ENCODE measurements around the gene MTARC1. TPM values are rescaled to one million over a fixed set of nuclear protein-coding genes. Genes with fewer than 3 reads are reported as not detected.

Gene MTARC1
- total and polyA plus RNA-seq, 9 of the 15 experiments (the other 6 are each of a cell fraction or from before 2014, with no cell fraction given): 0.07 to 0.14 (median 0.11) TPM; not detected in 6

- no peaks in the 10 kb centered on the region for H3K9me3 ChIP-seq (replicated peaks; ENCODE audit: control insufficient read depth, insufficient read depth, low read depth, low read length)
- no peaks in the 10 kb centered on the region for H3K9me1 ChIP-seq (ENCODE audit: control insufficient read depth, insufficient read depth, low read length)
- ChIA-PET POLR2A (no interaction called here), CTCF (ENCODE audit: low intra/inter-chr PET ratio) (interaction anchor here (0.7 kb wide), 1 partner anchor 631 kb away, joined by 3 read pairs; no protein-coding TSS in a partner anchor)
- no peaks in the 10 kb centered on the region for H4K20me1 ChIP-seq (replicated peaks; ENCODE audit: control insufficient read depth, insufficient read depth, low read length)
- DNase-seq (ENCODE audit: extremely low read depth in 1 of 4, low spot score in 3 of 4) (no peak), ATAC-seq (no peak), FAIRE-seq (no peak)
- intact Hi-C loops (cut with micrococcal nuclease): no loop called here
- WGBS (ENCODE audit: insufficient coverage, low coverage, missing lambda C conversion rate): 0% methylated on average over 5 of the region's 5 CpGs
- H3K27me3 ChIP-seq (ENCODE audit: control insufficient read depth in 2 of 2, insufficient read depth in 2 of 2, low read length in 2 of 2): peaks cover 4 to 30% of the 10 kb centered on the region in 2 experiments; a peak in 4 of 5 replicates
- no peak overlapping the region for H3K4me2 ChIP-seq (ENCODE audit: insufficient read depth, low read length)
- BruUV-seq (replicated peaks): no TSS peak
- no peaks in the 10 kb centered on the region for H3K4me1 ChIP-seq (replicated peaks in 1 of 2; ENCODE audit: control insufficient read depth in 2 of 2, insufficient read depth in 2 of 2, low read length in 2 of 2)
- H3K79me2 ChIP-seq (ENCODE audit: control insufficient read depth, insufficient read depth, low read length): no peaks in the 10 kb centered on the region
- H3K27ac ChIP-seq (ENCODE audit: extremely low read depth, low read depth, low read length): no peak overlapping the region
- H2AFZ ChIP-seq (ENCODE audit: low read depth, low read length): peak overlapping the region; percentile 20; the same call in 1 of the 2 replicates
- no peak overlapping the region for H3K4me3 ChIP-seq
- no peaks in the 10 kb centered on the region for H3K36me3 ChIP-seq (ENCODE audit: control insufficient read depth, insufficient read depth, low read length)
- no peak overlapping the region for H3K9ac ChIP-seq (ENCODE audit: insufficient read depth in 1 of 2, low read depth in 2 of 2, low read length in 2 of 2)
- TF ChIP-seq CREBBP (IDR thresholded peaks at IDR 0.05; ENCODE audit: low read depth, low read length): no peak
- TF ChIP-seq SIN3B (IDR thresholded peaks at IDR 0.05; ENCODE audit: low read depth): no peak
- no peak for TF ChIP-seq NR0B1 (IDR thresholded peaks at IDR 0.05; ENCODE audit: partially characterized antibody)
- TF ChIP-seq ELF2 (CRISPR knock-in tag; IDR thresholded peaks at IDR 0.05): no peak
- no peak for TF ChIP-seq NR3C1 (CRISPR knock-in tag; IDR thresholded peaks at IDR 0.05)
- TF ChIP-seq ZNF24 (IDR thresholded peaks at IDR 0.05): no peak
- no peak for TF ChIP-seq DEAF1 (CRISPR knock-in tag; IDR thresholded peaks at IDR 0.05)
- in situ Hi-C loops (cut with MboI): no loop called here
These were observed 17.5 kb downstream of the MTARC1 start for GRCh38 chr1:220804202-220804586.
